AG08396 (cell line): ENCODE data around the gene PPP2R5A.
A peak's percentile ranks its signal among the peaks of the same experiment; 100 is the strongest.
"Not testable (repeated sequence)": the region's sequence is repeated elsewhere in the genome, so short reads cannot be mapped to it uniquely, and the experiment has no call there.

Experiments used
- DNase-seq: peaks from one replicate; pipeline ENCODE4 v3.0.0; 2012; ENCODE audit warnings: low spot score, mixed read lengths

The PPP2R5A gene

DNA sequence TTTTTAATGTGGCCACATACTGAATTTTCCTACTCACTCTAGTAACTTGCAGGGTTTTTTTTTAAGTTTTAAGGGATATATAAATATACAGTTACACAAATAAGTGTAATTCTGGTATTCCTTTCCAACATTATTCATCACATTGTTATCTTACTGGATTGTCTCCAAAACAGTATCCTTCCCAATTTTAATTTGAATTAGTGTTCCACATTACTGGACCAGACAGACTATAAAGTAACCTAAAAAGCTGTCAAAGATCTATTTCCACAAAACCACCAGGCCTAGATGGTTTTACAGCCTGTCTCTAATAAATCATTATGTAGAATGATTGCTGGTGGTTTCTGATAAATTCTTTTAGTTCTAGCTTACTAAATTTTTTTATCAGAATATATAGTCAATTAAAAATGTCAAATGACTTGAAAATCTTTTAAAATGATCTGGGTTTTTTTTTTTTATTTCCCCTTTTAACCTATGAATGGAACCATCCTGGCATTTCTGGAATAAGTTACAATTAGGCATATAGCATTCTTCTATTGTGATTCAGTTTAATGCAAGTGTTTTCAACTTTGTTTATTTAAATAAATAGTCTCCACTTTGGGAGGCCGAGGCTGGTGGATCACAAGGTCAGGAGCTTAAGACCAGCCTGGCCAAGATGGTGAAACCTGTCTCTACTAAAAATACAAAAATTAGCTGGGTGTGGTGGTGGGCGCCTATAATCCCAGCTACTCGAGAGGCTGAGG is 70.2 kb downstream of the PPP2R5A start:
- DNase-seq = no peak

- DNase-seq = no peak
These were observed 74.7 kb downstream of the PPP2R5A start for GRCh38 chr1:212359794-212360479.

DNA sequence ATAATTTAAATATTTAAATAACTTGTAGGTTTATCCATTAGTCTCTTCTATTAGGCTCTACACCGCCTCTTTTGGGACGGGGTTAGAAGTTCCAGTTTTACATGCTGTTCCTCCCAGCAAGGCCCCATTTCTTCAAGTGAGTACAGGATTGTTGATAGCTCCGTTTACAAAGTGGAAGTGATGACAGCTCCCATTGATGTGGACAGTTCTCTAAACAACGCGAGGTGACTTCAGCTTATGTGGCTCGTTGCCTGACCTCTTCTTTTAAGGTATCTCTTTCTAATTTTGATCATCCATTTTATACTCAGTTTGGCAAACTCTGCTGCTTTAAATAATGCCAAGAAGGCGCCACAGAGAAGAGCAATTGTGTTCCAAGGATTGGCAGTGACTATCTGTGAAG is 79.8 kb downstream of the PPP2R5A start:
- DNase-seq = no peak

- DNase-seq = peak; percentile 35
These were observed 81.7 kb downstream of the PPP2R5A start for GRCh38 chr1:212366901-212367300.

GRCh38 chr1:212367474-212368072 is 82.4 kb downstream of the PPP2R5A start:
- DNase-seq = no peak

GRCh38 chr1:212368073-212368484 is 82.9 kb downstream of the PPP2R5A start:
- DNase-seq = peak; percentile 72

GRCh38 chr1:212375986-212376385 is 90.8 kb downstream of the PPP2R5A start:
- no peak for DNase-seq

- DNase-seq = no peak
These were observed 92.4 kb downstream of the PPP2R5A start for GRCh38 chr1:212377644-212378043.

DNA sequence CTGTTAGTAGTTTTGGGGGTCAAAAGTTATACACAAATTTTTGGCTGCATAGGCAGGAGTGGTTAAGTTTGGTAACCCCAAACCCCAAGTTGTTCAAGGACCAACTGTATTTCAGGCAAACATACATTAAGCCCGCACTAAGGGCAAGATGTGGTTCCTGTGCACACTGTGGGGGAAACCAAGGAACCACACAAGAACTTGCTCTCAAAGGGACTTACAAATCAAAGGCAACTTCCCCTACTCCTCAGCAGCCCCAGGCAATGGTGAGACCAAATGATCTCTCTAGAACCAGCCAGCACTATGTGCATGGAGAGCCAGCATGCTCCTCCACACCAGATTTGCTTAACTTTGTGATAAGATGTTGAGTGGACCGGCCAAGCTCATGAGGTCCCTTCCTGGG is 94.2 kb downstream of the PPP2R5A start:
- DNase-seq = no peak

GRCh38 chr1:212381397-212382035 is 96.3 kb downstream of the PPP2R5A start:
- no peak for DNase-seq

DNA sequence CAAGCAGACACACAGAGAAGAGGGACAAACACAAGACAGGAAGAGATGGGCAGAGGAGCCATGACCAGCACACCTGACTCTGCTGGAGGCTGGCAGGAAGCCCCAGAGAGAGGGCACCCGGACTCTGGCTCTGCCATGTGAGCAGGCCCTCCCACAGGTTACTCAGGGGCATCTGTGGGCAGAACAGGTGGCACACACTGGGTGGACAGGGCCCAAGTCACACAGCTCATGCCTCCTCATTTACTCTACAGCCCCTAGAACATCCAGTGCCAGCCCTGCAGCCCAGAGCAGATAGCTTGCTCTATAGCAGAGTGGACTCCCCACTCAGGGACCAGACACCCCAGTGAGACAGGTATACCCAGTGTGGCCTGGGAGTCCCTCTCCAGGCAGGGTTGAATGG is 100.8 kb downstream of the PPP2R5A start:
- no peak for DNase-seq

GRCh38 chr1:212388985-212389716 is 103.9 kb downstream of the PPP2R5A start:
- DNase-seq = no peak

DNA sequence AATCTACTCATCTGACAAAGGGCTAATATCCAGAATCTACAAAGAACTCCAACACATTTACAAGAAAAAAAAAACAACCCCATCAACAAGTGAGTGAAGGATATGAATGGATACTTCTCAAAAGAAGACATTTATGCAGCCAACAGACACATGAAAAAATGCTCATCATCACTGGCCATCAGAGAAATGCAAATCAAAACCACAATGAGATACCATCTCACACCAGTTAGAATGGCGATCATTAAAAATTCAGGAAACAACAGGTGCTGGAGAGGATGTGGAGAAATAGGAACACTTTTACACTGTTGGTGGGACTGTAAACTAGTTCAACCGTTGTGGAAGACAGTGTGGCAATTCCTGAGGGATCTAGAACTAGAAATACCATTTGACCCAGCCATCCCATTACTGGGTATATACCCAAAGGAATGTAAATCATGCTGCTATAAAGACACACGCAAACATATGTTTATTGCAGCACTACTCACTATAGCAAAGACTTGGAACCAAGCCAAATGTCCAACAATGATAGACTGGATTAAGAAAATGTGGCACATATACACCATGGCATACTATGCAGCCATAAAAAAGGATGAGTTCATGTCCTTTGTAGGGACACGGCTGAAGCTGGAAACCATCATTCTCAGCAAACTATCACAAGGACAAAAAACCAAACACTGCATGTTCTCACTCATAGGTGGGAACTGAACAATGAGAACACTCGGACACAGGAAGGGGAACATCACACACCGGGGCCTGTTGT is 110.6 kb downstream of the PPP2R5A start:
- not testable (repeated sequence) for DNase-seq

- no peak for DNase-seq
These were observed 111.4 kb downstream of the PPP2R5A start for GRCh38 chr1:212396638-212397037.

- DNase-seq = no peak
These were observed 112.0 kb downstream of the PPP2R5A start for GRCh38 chr1:212397171-212397570.

GRCh38 chr1:212401042-212401441 is 115.8 kb downstream of the PPP2R5A start:
- no peak for DNase-seq

DNA sequence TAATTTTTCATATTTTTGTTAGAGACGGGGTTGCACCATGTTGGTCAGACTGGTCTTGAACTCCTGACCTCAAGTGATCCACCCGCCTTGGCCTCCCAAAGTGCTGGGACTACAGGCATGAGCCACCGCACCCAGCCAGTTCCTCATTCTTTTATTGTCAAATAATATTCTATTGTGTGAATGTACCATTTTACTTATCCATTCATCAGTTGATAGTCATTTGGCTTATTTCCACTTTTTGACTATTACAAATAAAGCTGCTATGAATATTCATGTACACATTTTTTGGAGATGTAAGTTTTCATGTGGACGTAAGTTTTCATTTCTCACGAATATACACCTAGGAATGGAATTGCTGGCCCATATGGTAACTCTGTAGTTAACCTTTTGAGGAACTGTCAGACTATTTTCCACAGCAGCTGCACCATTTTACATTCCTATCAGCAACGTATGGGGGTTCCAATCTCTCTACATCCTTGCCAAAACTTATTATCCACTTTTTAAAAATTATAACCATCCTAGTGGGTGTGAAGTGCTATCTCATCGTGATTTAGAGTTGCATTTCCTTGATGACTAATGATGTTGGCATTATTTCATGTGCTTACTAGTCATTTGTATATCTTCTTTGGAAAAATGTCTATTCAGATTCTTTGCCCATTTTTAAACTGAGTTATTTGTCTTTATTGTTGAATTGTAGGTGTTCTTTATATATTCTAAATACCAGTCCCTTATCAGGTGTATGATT is 116.8 kb downstream of the PPP2R5A start:
- DNase-seq = no peak

DNA sequence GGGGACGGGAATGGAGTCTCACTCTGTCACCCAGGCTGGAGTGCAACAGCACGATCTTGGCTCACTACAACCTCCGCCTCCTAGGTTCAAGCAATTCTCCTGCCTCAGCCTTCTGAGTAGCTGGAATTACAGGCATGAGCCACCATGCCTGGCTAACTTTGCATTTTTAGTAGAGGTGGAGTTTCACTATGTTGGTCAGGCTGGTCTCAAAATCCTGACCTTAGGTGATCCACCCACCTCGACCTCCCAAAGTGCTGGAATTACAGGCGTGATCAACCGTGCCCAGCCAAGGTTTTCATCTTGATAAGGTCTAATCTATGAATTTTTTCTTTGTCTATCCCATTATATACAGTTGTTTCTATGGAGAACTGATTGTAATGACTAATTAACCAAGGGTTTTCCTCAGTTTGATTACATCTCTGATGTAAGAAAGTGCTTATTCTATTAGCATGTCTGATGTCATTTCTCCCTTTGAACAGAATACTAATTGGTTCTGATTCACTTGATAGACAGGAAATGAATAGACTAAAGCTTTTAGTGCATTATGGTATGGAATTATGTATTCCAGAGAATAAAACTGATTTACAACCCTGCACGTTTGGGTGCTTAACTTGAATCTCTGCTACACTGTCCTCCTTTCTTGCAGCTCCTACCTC is 117.6 kb downstream of the PPP2R5A start:
- DNase-seq = no peak

DNA sequence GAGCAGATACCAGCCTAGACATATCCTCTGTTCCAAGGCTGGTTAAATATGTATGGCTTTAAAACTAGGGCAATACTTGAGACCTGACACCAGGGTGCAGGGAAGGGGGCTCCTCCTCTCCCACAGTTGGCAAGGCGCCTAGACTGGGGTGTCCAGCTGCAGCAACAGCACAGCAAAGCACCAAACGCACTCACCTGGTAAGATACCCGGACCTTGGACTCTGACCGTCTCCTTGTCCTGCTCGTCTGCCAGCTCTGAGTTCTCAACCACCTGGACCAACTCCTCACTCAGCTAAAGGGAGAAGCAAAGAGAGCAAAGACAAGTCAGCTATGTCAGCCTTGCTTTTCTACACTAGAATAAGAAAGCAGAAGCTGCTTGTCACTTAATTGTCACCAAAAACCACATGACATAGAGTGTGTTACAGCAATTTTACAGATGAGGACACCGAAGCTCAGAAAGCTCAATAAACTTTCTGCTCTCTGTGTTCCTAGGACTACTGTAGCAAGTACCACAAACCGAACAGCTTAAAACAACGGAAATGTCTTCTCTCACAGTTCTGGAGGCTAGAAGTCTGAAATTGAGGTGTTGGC is 125.1 kb downstream of the PPP2R5A start:
- DNase-seq = no peak
